Left ventricle myocardium inferior (tissue), 1 donor: ENCODE results near the gene AASDHPPT. TPM values are rescaled to one million over a fixed set of nuclear protein-coding genes. Genes with fewer than 3 reads are reported as not detected.

Experiments
- DNase-seq: peaks from one replicate; pipeline ENCODE4 v3.0.0-alpha.2; 2020
- H3K27ac ChIP-seq: fragments of 200-600 bp; replicated peaks from 2 replicates; pipeline ENCODE4 v1.8.0; 2021
- H3K27me3 ChIP-seq: fragments of 200-600 bp; 2 replicates; pipeline ENCODE4 v1.8.0; 2021; ENCODE audit warnings: low read depth
- H3K36me3 ChIP-seq: fragments of 200-600 bp; 2 replicates; pipeline ENCODE4 v1.8.0; 2021
- H3K4me1 ChIP-seq: fragments of 200-600 bp; 2 replicates; pipeline ENCODE4 v1.8.0; 2021
- H3K4me3 ChIP-seq: fragments of 200-600 bp; 2 replicates; pipeline ENCODE4 v1.8.0; 2021; ENCODE audit warnings: mild to moderate bottlenecking, moderate library complexity
- H3K9me3 ChIP-seq: fragments of 200-600 bp; replicated peaks from 2 replicates; pipeline ENCODE4 v1.8.0; 2021
- intact Hi-C: fragments of 100-400 bp; cut with micrococcal nuclease; formaldehyde crosslinking; loops from one replicate; pipeline ENCODE4 v1.11.0; 2022
- total RNA-seq: library from RNA; stranded (reverse); fragmentation: NEBNext Ultra II Directional; extraction: Animal tissue kit (Norgen Biotek cat#: 25700); gene quantifications from one replicate; pipeline ENCODE4 v1.2.1, GENCODE V29; 2021
- TF ChIP-seq, protein P1 (sequence below): fragments of 200-600 bp; IDR thresholded peaks from 2 replicates; pipeline ENCODE4 v1.8.0; 2021; ENCODE audit warnings: antibody characterized with exemption, mild to moderate bottlenecking, borderline replicate concordance
- donor health status: DM: no; HTN: yes; CAD: no; lungs with severe emphysema.

Gene AASDHPPT
- total RNA-seq, 1 donor from 2014 or later: 31.1 TPM

DNA sequence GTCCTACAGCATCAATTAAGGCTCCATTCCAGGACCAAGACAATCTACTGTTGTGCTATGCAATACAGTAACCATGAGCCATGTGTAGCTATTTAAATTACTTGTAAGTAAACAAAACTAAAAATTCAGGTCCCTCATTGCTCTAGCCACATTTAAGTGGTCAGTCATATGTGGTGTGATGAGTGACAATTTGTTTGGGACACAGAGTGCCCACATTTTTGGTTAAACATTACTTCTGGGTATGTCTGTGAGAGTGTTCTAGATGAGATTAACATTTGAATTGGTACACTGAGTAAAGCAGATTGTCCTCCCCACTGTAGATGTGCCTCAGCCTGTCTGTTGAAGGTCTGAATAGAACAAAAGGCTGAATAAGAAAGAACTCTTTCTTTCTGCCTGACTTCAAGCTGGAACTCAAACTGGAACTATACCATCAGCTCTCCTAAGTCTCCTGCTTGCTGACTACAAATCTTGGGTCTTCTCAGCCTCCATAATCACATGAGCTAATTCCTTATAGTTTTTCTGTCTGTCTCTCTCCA is 16.1 kb upstream of the AASDHPPT start:
- TF ChIP-seq, protein P1, sequence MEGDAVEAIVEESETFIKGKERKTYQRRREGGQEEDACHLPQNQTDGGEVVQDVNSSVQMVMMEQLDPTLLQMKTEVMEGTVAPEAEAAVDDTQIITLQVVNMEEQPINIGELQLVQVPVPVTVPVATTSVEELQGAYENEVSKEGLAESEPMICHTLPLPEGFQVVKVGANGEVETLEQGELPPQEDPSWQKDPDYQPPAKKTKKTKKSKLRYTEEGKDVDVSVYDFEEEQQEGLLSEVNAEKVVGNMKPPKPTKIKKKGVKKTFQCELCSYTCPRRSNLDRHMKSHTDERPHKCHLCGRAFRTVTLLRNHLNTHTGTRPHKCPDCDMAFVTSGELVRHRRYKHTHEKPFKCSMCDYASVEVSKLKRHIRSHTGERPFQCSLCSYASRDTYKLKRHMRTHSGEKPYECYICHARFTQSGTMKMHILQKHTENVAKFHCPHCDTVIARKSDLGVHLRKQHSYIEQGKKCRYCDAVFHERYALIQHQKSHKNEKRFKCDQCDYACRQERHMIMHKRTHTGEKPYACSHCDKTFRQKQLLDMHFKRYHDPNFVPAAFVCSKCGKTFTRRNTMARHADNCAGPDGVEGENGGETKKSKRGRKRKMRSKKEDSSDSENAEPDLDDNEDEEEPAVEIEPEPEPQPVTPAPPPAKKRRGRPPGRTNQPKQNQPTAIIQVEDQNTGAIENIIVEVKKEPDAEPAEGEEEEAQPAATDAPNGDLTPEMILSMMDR: no peak
- no peaks in the 10 kb centered on the region for H3K27me3 ChIP-seq
- no peak overlapping the region for H3K4me3 ChIP-seq
- DNase-seq: no peak
- H3K27ac ChIP-seq: no peak overlapping the region
- no peaks in the 10 kb centered on the region for H3K9me3 ChIP-seq
- peaks cover 18% of the 10 kb centered on the region for H3K36me3 ChIP-seq
- intact Hi-C loops: no loop called here
- H3K4me1 ChIP-seq: no peaks in the 10 kb centered on the region

DNA sequence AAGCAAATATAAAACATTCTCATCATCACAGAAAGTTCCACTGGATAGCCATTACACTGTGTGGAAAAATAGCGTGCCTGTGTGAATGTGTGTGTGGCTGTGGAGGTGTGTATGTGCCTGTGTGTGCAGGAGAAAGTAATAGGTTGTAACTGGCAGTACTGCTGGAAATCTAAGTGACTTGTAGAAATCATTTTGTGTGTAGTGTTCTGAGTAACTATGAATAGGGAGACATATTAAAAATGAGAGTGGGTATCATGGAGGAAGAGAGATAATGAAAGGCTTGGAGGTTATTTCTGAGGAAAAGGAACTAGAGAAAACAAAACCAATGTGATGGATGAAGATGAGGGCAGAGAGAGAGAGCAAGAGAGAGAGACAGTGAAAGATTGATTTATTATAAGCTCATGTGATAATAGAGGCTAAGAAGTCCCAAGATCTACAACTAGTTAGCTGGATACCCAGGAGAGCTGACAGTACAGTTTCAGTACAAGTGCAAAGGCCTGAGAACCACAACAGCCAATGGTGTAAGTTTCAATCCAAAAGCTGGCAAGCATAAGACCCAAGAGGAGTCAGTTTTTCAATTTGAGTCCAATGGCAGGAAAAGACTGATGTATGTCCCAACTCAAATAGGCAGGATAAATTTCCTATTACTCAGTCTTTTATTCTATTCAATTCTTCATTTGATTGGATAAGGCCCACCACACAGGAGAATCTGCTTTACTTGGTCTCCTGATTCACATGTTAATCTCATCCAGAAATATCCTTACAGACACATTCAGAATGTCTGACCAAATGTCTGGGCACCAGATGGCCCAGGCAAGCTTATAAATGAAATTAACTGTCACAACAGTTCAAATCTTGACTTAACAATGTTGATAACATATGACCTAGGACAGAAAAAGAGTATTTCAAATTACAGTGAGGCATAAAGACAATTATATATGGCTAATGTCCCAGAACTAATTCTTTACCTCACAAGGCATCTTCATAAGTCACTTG is 15.2 kb upstream of the AASDHPPT start:
- TF ChIP-seq, protein P1: no peak
- Histone ChIP-seq H3K27ac (no peak overlapping the region), H3K4me3 (no peak overlapping the region), H3K36me3 (peaks cover 12% of the 10 kb centered on the region), H3K27me3 (no peaks in the 10 kb centered on the region), H3K9me3 (no peaks in the 10 kb centered on the region), H3K4me1 (no peaks in the 10 kb centered on the region)
- intact Hi-C loops: no loop called here
- no peak for DNase-seq

DNA sequence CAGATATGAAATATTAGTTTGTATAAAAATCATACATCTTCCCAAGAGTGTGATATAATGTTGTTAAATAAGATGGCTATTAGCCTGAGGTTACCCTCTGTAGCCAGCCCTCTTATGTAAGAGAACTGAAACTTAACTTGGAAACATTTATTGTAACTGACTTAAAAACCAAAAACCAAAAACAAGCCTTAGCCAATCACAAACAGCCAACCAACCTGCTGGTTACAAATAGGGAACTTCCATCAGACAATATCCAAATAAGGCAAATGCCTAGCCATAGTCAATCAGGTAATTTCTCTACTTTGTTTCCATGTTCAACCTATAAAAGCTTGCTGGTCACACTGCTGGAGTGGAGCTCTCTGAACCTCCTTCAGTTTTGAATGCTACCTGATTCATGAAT is 14.5 kb upstream of the AASDHPPT start:
- H3K4me3 ChIP-seq: no peak overlapping the region
- no peaks in the 10 kb centered on the region for H3K27me3 ChIP-seq
- DNase-seq: no peak
- H3K27ac ChIP-seq: no peak overlapping the region
- TF ChIP-seq, protein P1: no peak
- H3K4me1 ChIP-seq: no peaks in the 10 kb centered on the region
- intact Hi-C loops: no loop called here
- H3K36me3 ChIP-seq: peaks cover 4% of the 10 kb centered on the region
- H3K9me3 ChIP-seq: no peaks in the 10 kb centered on the region

DNA sequence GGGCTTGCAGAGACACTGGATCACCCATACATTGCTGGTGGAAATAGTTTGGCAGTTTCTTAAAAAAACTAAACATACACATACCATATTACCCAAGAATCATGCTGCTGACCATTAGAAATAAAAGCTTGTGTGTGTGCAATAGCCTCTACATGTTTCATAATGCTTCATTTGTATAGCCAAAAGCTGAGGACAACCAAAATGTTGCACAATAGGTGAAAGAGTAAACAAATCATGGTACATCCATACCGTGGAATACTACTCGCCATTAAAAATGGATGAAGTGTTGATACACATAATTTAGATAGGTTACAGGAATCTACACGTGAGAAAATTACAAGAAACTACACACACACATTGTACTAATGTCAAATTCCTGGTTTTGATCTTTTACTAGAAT is 6.9 kb upstream of the AASDHPPT start:
- Histone ChIP-seq H3K27ac (no peak overlapping the region), H3K4me1 (peaks cover 6% of the 10 kb centered on the region)
- TF ChIP-seq, protein P1: no peak

DNA sequence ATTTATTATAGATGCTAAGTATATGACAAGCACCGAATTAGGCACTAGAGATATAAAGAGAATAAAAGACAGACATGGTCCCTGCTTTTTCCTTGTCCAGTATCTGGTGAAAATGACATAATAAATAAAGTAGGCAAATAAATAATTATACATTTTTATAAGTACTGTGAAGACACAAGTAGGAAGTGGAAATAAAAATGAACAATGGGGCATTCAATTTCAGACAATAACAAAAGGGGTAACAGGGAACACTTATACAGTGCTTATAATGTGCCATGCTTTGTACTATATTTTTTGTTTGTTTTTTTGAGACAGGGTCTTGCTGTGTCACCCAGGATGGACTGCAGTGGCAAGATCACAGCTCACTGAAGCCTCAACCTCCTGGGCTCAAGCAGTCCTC is 4.7 kb upstream of the AASDHPPT start:
- H3K4me1 ChIP-seq: peaks cover 26% of the 10 kb centered on the region
- no peak overlapping the region for H3K27ac ChIP-seq
- DNase-seq: no peak
- intact Hi-C loops: no loop called here
- H3K4me3 ChIP-seq: no peak overlapping the region
- no peaks in the 10 kb centered on the region for H3K36me3 ChIP-seq
- TF ChIP-seq, protein P1: no peak
- H3K27me3 ChIP-seq: no peaks in the 10 kb centered on the region
- H3K9me3 ChIP-seq: no peaks in the 10 kb centered on the region

More for the DNA sequence above, 6.9 kb upstream of the AASDHPPT start:
- Histone ChIP-seq H3K36me3 (no peaks in the 10 kb centered on the region), H3K9me3 (no peaks in the 10 kb centered on the region), H3K4me3 (no peak overlapping the region), H3K27me3 (no peaks in the 10 kb centered on the region)
- no peak for DNase-seq
- intact Hi-C loops: no loop called here
